Activated naive CD4-positive, alpha-beta T cell treated with anti-CD3 and anti-CD28 coated beads, Interleukin-2, amount 50 U/mL, for 72 hours (primary cell): ENCODE results near the gene LAMB4. TPM values are rescaled to one million over a fixed set of nuclear protein-coding genes. Genes with fewer than 3 reads are reported as not detected.

Experiments used
- ATAC-seq, 2 donors: fragments of 150-1000 bp; cut with Tn5 transposase; 2 replicates each; pipeline ENCODE4 v1.10.0; 2021; ENCODE audit warnings: mild to moderate bottlenecking in 2 of 2, moderate library complexity in 2 of 2
- DNase-seq, 2 donors: peaks; one replicate each; pipeline ENCODE4 v3.0.0; 2021 to 2022; ENCODE audit warnings: low spot score in 2 of 2
- H3K27ac Mint-ChIP-seq, 2 donors: one replicate each; pipeline ENCODE4 v1.8.0; 2022; ENCODE audit warnings: mild to moderate bottlenecking in 2 of 2, mixed read lengths in 2 of 2
- H3K36me3 Mint-ChIP-seq, 2 donors: one replicate each; pipeline ENCODE4 v1.8.0; 2022; ENCODE audit warnings: mixed read lengths in 2 of 2
- H3K9me3 Mint-ChIP-seq, 2 donors: one replicate each; pipeline ENCODE4 v1.8.0; 2022; ENCODE audit warnings: mixed read lengths in 2 of 2
- total RNA-seq, 2 donors: library from RNA; stranded (reverse); gene quantifications; one replicate each; pipeline ENCODE4 v1.2.3, GENCODE V29; 2022

The LAMB4 gene
- total RNA-seq, 2 donors from 2014 or later = not detected

- DNase-seq (no peak), ATAC-seq (peak in 1 of 2 donors; percentile 50)
- H3K27ac Mint-ChIP-seq = no peak overlapping the region
- H3K9me3 Mint-ChIP-seq = no peaks in the 10 kb centered on the region
- no peaks in the 10 kb centered on the region for H3K36me3 Mint-ChIP-seq
These were observed 30.4 kb downstream of the LAMB4 start for GRCh38 chr7:108099713-108100112.

- DNase-seq (no peak), ATAC-seq (no peak)
- Mint-ChIP-seq H3K9me3 (no peaks in the 10 kb centered on the region), H3K36me3 (no peaks in the 10 kb centered on the region), H3K27ac (no peak overlapping the region)
These were observed 32.5 kb downstream of the LAMB4 start for GRCh38 chr7:108097703-108098102.

GRCh38 chr7:108096996-108097395, 33.2 kb downstream of the LAMB4 start:
- no peak for ATAC-seq
- H3K27ac Mint-ChIP-seq = no peak overlapping the region
- H3K9me3 Mint-ChIP-seq = no peaks in the 10 kb centered on the region
- DNase-seq = no peak
- no peaks in the 10 kb centered on the region for H3K36me3 Mint-ChIP-seq

- Mint-ChIP-seq H3K36me3 (no peaks in the 10 kb centered on the region), H3K27ac (no peak overlapping the region), H3K9me3 (no peaks in the 10 kb centered on the region)
- DNase-seq (no peak), ATAC-seq (no peak)
These were observed 35.0 kb downstream of the LAMB4 start for GRCh38 chr7:108094933-108095710.

- no peaks in the 10 kb centered on the region for H3K9me3 Mint-ChIP-seq
- ATAC-seq (no peak), DNase-seq (no peak)
- no peak overlapping the region for H3K27ac Mint-ChIP-seq
- H3K36me3 Mint-ChIP-seq = no peaks in the 10 kb centered on the region
These were observed 35.8 kb downstream of the LAMB4 start for GRCh38 chr7:108094346-108094745.

- ATAC-seq = no peak
- Mint-ChIP-seq H3K36me3 (no peaks in the 10 kb centered on the region), H3K27ac (no peak overlapping the region), H3K9me3 (no peaks in the 10 kb centered on the region)
- no peak for DNase-seq
These were observed 36.3 kb downstream of the LAMB4 start for GRCh38 chr7:108093851-108094331.

DNA sequence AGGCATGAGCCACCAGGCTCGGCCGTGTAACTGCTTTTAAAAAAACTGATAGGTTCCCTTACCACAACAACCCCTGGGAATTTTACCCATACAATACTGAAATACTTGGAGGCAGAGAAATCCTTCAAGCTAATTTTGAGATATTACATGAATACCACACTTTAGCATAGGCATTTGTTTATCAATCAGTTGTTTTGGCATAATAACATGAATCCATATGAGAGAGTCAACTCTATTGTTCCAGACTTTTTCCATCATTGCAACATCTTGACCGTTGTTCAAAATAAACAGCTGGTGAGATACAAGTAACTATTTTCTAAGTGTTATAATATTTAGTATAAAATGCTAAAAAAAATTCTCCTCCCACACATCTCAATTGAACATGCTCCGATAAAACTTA, 36.8 kb downstream of the LAMB4 start:
- Mint-ChIP-seq H3K9me3 (no peaks in the 10 kb centered on the region), H3K27ac (no peak overlapping the region), H3K36me3 (no peaks in the 10 kb centered on the region)
- ATAC-seq (no peak), DNase-seq (no peak)

GRCh38 chr7:108091461-108091831, 38.7 kb downstream of the LAMB4 start:
- no peak for ATAC-seq
- no peak for DNase-seq
- H3K36me3 Mint-ChIP-seq = no peaks in the 10 kb centered on the region
- H3K9me3 Mint-ChIP-seq = no peaks in the 10 kb centered on the region
- H3K27ac Mint-ChIP-seq = no peak overlapping the region

DNA sequence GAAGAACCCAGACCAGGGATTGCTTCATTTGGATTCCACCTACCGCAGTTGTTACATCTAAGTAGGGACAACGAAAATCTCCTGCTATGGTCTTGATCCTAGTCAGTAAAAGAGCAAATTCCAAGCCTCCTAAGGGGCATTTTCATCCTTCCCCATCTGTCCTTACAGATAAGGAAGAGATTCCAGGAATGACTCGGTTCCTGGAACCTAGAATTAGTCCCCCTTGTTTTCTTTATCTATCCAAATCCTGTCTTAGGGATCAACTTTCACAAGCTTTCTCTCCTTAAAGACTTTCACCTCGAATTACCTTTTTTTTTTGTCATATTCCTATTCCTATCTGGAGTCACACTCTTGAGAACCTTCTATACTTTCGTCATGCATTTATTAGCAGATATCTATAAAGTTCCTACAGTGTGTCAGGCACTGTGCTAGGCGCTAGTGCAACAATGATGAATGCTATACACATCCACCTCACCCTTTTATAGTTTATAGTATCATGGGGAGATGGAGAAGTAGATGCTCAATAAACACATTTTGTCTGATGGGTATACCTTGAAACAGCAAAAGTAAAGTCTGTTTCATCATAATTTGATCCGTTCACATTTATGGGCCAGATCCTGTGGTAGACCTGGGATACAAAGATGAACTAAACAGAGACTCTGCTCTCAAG, 39.2 kb downstream of the LAMB4 start:
- DNase-seq = no peak
- peak overlapping the region in 1 of 2 donors; percentile 1 for H3K27ac Mint-ChIP-seq
- no peaks in the 10 kb centered on the region for H3K36me3 Mint-ChIP-seq
- no peaks in the 10 kb centered on the region for H3K9me3 Mint-ChIP-seq
- ATAC-seq = no peak

DNA sequence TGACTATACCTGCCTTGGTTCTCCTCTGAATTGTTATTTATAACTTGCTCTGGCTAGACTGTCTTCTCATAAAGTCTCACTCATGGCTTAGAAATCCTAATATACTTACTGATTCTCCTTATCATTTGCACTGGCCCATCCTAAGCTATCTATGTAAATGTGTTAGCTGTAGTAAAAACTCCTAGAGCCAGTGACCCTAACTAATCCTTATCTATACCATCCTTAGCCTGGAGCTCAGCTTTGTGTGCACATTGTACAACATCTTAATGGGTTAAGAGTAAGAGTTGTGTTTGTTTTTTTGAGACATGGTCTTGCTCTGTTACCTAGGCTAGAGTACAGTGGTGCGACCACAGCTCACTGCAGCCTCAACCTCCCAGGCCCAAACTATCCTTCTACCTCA, 40.8 kb downstream of the LAMB4 start:
- H3K27ac Mint-ChIP-seq = no peak overlapping the region
- H3K36me3 Mint-ChIP-seq = no peaks in the 10 kb centered on the region
- no peaks in the 10 kb centered on the region for H3K9me3 Mint-ChIP-seq
- DNase-seq (no peak), ATAC-seq (no peak)

- DNase-seq (no peak), ATAC-seq (no peak)
- no peaks in the 10 kb centered on the region for H3K36me3 Mint-ChIP-seq
- no peaks in the 10 kb centered on the region for H3K9me3 Mint-ChIP-seq
- no peak overlapping the region for H3K27ac Mint-ChIP-seq
These were observed 41.4 kb downstream of the LAMB4 start for GRCh38 chr7:108088729-108089128.

DNA sequence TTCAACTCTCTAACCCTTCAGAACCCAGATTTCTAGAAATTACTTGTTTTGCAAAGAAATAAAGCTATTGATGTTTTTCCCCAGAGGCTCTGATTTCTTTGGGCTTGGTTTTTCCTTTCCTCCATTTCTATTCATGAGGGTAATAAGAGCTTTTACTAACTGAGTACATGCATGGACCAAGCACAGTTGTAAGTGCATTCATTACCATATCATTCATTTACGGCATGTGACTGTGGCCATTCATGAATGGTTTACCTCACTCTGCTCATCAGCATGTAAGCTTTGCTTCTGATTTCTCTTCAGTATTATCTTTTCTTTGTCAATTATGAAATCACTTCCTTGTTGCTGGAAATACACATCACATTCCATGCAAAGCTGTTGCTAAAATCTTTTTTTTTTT, 42.4 kb downstream of the LAMB4 start:
- Mint-ChIP-seq H3K27ac (no peak overlapping the region), H3K9me3 (no peaks in the 10 kb centered on the region), H3K36me3 (no peaks in the 10 kb centered on the region)
- DNase-seq = no peak
- no peak for ATAC-seq

DNA sequence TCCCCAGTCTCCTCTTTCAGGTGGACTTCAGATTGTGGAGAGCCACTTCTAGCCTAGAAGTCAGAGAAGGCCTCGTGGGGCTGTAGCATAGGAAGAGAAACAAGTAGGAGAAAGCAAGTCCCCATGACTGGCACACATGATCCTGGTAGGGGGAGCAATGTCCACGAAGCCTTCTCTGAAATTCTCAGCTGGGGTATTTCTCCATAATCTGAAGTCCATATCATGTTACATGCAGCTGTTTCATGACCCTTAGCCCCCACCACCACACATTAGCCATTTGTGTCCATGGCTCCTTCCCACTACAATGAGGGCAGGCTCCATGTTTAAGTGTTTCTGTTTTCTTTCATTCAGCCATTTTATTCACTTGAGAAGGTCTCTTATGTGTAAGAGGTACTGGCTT, 43.2 kb downstream of the LAMB4 start:
- no peak for ATAC-seq
- Mint-ChIP-seq H3K36me3 (no peaks in the 10 kb centered on the region), H3K27ac (no peak overlapping the region), H3K9me3 (no peaks in the 10 kb centered on the region)
- no peak for DNase-seq

DNA sequence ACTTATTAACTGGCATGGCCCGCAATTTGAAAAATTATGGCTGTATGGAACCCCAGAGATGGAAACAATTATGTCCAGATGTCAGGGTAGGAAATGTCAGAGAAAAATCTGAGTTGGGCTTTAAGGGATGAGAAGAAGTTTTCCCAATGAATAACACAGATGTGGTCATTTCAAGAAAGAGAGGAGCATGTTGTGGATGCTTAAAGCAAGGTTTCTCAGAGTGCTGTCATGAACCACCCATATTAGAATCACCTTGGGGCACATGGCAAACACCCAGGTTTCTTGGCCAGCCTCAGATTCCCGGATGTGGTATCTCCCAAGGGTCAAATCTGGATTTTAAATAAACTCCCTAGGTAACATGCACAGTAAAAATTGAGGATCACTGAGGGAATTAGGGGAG, 43.6 kb downstream of the LAMB4 start:
- Mint-ChIP-seq H3K9me3 (peaks cover 2% of the 10 kb centered on the region in 2 donors), H3K36me3 (no peaks in the 10 kb centered on the region), H3K27ac (no peak overlapping the region)
- no peak for ATAC-seq
- DNase-seq = no peak

- no peak for ATAC-seq
- Mint-ChIP-seq H3K9me3 (peaks cover 7% of the 10 kb centered on the region in 2 donors), H3K27ac (no peak overlapping the region), H3K36me3 (no peaks in the 10 kb centered on the region)
- DNase-seq = no peak
These were observed 46.2 kb downstream of the LAMB4 start for GRCh38 chr7:108083980-108084379.

- no peak for DNase-seq
- H3K9me3 Mint-ChIP-seq = peaks cover 7% of the 10 kb centered on the region in 2 donors
- ATAC-seq = no peak
- H3K27ac Mint-ChIP-seq = no peak overlapping the region
- no peaks in the 10 kb centered on the region for H3K36me3 Mint-ChIP-seq
These were observed 50.2 kb downstream of the LAMB4 start for GRCh38 chr7:108079648-108080591.

DNA sequence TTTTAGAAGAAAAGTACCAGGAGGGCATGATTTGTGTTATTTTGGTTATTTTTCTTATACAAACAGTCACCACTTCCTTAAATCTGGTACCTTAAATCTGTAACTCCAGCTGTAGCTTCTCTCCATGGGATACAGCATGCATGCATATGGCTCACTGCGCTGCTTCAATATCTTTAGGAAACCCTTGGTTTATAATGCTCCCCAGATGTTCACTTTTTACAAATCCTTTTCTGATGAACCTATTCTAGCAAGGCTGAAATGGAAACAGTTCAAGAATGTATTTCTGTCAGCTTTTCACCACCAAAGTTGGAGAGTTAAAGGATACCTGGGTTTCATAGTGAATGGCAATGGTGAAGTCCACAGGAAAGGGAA, 50.9 kb downstream of the LAMB4 start:
- no peak for ATAC-seq
- Mint-ChIP-seq H3K27ac (no peak overlapping the region), H3K36me3 (no peaks in the 10 kb centered on the region), H3K9me3 (peaks cover 7% of the 10 kb centered on the region in 2 donors)
- DNase-seq = no peak
